ENCODE data around the gene CANX.

CANX gene

GRCh38 chr5:179720222-179720621 lies 21.5 kb downstream of the CANX start:
- TF ChIP-seq SIN3A (IDR thresholded peaks at IDR 0.05; ENCODE audit: borderline replicate concordance, insufficient read depth, low read length): no peak
- no peak for TF ChIP-seq FOXP2 (optimal IDR thresholded peaks at IDR 0.05; ENCODE audit: borderline replicate concordance, extremely low read depth, extremely low read length, insufficient read depth)
- no peak for TF ChIP-seq POLR2AphosphoS5 (IDR thresholded peaks at IDR 0.05; ENCODE audit: low read depth, low read length)
- no peak for TF ChIP-seq REST (IDR thresholded peaks at IDR 0.05; ENCODE audit: insufficient read depth in 1 of 2, low read depth in 2 of 2, low read length in 2 of 2)
- TF ChIP-seq TAF1 (IDR thresholded peaks at IDR 0.05; ENCODE audit: borderline replicate concordance, insufficient read depth, low read length): no peak

GRCh38 chr5:179724163-179724562 lies 25.4 kb downstream of the CANX start:
- TF ChIP-seq REST (IDR thresholded peaks at IDR 0.05; ENCODE audit: insufficient read depth in 1 of 2, low read depth in 2 of 2, low read length in 2 of 2) (no peak), SIN3A (IDR thresholded peaks at IDR 0.05; ENCODE audit: borderline replicate concordance, insufficient read depth, low read length) (no peak), TAF1 (IDR thresholded peaks at IDR 0.05; ENCODE audit: borderline replicate concordance, insufficient read depth, low read length) (no peak), POLR2AphosphoS5 (IDR thresholded peaks at IDR 0.05; ENCODE audit: low read depth, low read length) (no peak), FOXP2 (optimal IDR thresholded peaks at IDR 0.05; ENCODE audit: borderline replicate concordance, extremely low read depth, extremely low read length, insufficient read depth) (no peak)

GRCh38 chr5:179727106-179727505 lies 28.3 kb downstream of the CANX start:
- TF ChIP-seq SIN3A (IDR thresholded peaks at IDR 0.05; ENCODE audit: borderline replicate concordance, insufficient read depth, low read length) (no peak), TAF1 (IDR thresholded peaks at IDR 0.05; ENCODE audit: borderline replicate concordance, insufficient read depth, low read length) (no peak), POLR2AphosphoS5 (IDR thresholded peaks at IDR 0.05; ENCODE audit: low read depth, low read length) (no peak)

- no peak for TF ChIP-seq TAF1 (IDR thresholded peaks at IDR 0.05; ENCODE audit: borderline replicate concordance, insufficient read depth, low read length)
- TF ChIP-seq FOXP2 (optimal IDR thresholded peaks at IDR 0.05; ENCODE audit: borderline replicate concordance, extremely low read depth, extremely low read length, insufficient read depth): no peak
- TF ChIP-seq REST (IDR thresholded peaks at IDR 0.05; ENCODE audit: insufficient read depth in 1 of 2, low read depth in 2 of 2, low read length in 2 of 2): no peak
- no peak for TF ChIP-seq SIN3A (IDR thresholded peaks at IDR 0.05; ENCODE audit: borderline replicate concordance, insufficient read depth, low read length)
- no peak for TF ChIP-seq POLR2AphosphoS5 (IDR thresholded peaks at IDR 0.05; ENCODE audit: low read depth, low read length)
Measured at GRCh38 chr5:179729303-179729702, 30.5 kb downstream of the CANX start.

GRCh38 chr5:179729727-179730126 lies 31.0 kb downstream of the CANX start:
- TF ChIP-seq SIN3A (IDR thresholded peaks at IDR 0.05; ENCODE audit: borderline replicate concordance, insufficient read depth, low read length) (no peak), REST (IDR thresholded peaks at IDR 0.05; ENCODE audit: insufficient read depth in 1 of 2, low read depth in 2 of 2, low read length in 2 of 2) (no peak), POLR2AphosphoS5 (IDR thresholded peaks at IDR 0.05; ENCODE audit: low read depth, low read length) (no peak), FOXP2 (optimal IDR thresholded peaks at IDR 0.05; ENCODE audit: borderline replicate concordance, extremely low read depth, extremely low read length, insufficient read depth) (no peak), TAF1 (IDR thresholded peaks at IDR 0.05; ENCODE audit: borderline replicate concordance, insufficient read depth, low read length) (no peak)
